NCI-H774 (cell line): Measurements from ENCODE around the gene CALHM1.
A peak's percentile ranks its signal among the peaks of the same experiment; 100 is the strongest.
"Not testable (repeated sequence)": the region's sequence is repeated elsewhere in the genome, so short reads cannot be mapped to it uniquely, and the experiment has no call there.

Source experiments
- DNase-seq: peaks from one replicate; lab custom pipeline; 2025; lab: John Stamatoyannopoulos, UW

The CALHM1 gene

DNA sequence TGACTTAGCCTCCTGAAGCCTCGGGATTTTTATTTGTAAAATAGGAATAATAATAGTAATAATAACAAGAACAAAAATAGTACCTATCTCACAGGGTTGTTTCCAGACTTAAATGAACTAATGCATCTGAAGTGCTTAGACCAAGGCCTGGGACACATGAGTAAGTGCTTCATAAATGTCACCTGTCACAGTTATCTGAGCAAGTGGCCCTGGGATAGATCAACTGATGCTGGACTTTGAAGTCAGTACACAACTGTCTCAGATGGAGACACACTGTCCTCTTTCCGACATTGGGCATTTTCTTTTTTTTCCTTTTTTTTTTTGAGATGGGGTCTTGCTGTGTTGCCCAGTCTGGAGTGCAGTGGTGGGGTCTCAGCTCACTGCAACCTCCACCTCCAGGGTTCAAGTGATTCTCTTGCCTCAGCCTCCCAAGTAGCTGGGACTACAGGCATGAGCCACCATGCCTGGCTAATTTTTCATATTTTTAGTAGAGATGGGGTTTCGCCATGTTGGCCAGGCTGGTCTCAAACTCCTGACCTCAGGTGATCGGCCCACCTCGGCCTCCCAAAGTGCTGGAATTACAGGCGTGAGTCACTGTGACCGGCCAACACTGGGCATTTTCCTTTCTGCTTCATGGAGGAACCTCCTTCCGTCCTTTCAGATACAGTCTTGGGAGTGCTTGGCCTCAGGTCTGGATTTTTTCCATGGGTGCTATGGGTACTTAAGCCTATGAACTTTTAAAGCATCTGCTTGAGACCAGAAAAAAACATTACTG lies 28.1 kb upstream of the CALHM1 start:
- not testable (repeated sequence) for DNase-seq

DNA sequence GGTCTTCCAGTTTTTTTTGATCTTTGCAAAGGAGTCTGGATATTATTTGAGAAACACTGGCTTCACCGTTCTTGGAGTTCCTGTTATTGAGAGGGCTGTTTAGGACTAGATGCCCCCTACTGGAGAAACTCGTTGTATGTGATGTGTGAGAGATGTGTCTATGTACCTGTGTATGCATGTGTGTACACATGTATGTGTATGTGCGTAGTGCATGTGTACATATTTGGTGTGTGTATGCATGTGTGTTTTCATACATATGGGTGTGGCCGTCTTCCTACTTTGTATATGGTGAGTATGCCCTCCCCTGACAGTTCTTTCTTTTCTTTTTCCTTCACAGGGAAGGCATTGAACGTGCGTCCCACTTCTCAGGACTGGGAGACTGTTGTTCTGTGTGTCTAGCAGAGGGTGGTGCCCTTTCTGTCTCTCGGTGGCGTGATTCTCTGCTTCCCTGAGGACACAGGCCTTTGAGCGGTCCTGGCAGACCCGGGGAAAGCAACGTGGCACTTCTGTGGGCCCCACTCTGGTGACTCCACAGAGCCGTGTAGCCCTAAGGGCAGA lies 23.4 kb upstream of the CALHM1 start:
- DNase-seq, result peak; percentile 26

DNA sequence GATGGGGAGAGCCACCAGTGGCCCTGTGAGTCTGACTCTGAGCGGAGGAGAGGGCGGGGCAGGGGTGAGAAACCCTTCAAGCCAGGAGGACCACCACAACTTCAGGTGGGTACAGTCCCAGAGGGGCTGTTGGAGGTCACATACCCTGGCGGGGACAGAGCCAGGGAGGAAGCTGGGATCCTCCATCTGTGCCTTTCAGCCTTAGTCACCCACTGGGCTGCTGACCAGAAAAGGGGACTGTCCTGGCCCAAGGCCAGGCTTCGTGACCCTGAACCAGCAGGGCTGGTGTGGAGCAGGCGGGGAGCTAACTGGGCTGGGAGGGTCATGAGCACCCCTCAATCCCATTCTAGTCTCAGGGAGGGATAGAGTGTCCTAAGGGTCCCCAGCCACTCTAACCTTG lies 21.8 kb upstream of the CALHM1 start:
- DNase-seq, result no peak

GRCh38 chr10:103479135-103479534 lies 20.4 kb upstream of the CALHM1 start, which contains the start of gene CALHM3:
Gene CALHM3 (minus strand): TSS chr10:103479240. CDS start chr10:103479032, 208 bp downstream.
- no peak for DNase-seq

GRCh38 chr10:103478671-103479070 lies 20.0 kb upstream of the CALHM1 start:
- no peak for DNase-seq

GRCh38 chr10:103476046-103476768 lies 17.5 kb upstream of the CALHM1 start:
- no peak for DNase-seq

- DNase-seq, result no peak
Observed at GRCh38 chr10:103475437-103475836, 16.7 kb upstream of the CALHM1 start.

DNA sequence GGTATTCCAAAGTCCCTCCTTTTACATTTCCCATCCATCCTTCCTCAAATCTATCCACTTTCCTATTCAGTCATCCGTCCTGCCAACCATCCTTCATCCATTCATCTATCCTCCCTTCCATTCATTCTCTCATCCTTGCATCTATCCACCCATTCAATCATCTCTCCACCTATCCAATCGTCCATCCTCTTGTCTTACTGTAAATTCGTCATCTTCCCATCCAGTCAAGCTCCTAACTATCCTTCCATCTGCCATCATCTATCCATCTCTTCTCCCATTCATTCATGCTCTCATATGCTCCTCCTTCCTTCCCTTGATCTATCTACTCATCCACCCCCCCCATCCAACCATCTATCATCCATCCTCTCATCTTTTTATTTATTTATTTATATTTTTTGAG lies 15.4 kb upstream of the CALHM1 start:
- DNase-seq, result no peak

DNA sequence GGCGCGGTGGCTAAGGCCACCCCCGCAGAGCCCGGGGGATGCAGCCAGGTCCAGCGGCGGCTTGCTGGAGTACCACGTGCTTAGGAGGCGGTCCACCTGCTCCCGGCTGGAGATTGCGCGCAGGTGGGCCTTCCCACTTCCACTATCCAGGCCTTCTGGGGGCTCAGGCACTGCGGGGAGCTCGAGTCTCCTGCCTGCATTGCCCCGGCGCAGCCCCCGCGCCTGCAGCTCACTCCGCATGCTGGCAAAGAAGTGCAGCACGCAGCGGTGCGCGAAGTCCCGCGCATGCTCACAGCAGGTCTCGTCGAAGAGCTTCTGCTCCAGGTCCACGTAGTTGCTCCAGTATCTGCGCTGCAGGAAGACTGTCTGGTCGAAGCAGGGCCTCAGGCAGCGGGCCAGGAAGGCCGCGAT lies 14.6 kb upstream of the CALHM1 start:
- no peak for DNase-seq

DNA sequence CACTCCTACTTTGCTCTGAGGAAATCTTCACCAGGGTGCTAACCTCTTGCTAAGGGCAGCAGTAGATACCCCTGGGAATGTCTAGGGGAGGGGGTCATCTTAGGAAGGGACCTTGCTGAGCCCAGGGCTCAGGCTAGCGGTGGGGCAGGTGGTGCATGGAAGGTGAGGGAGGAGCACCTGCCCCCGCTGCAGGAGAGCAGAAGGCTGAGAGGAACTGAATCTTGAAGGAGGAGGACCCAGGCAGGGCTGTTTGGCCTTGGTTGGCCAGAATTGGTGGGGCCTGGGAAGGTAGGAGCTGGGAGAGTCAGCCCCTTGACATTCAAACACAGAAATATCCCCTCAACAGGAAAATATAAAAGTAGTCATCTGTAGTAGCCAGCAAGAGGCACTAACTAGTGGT lies 13.3 kb upstream of the CALHM1 start:
- no peak for DNase-seq

DNA sequence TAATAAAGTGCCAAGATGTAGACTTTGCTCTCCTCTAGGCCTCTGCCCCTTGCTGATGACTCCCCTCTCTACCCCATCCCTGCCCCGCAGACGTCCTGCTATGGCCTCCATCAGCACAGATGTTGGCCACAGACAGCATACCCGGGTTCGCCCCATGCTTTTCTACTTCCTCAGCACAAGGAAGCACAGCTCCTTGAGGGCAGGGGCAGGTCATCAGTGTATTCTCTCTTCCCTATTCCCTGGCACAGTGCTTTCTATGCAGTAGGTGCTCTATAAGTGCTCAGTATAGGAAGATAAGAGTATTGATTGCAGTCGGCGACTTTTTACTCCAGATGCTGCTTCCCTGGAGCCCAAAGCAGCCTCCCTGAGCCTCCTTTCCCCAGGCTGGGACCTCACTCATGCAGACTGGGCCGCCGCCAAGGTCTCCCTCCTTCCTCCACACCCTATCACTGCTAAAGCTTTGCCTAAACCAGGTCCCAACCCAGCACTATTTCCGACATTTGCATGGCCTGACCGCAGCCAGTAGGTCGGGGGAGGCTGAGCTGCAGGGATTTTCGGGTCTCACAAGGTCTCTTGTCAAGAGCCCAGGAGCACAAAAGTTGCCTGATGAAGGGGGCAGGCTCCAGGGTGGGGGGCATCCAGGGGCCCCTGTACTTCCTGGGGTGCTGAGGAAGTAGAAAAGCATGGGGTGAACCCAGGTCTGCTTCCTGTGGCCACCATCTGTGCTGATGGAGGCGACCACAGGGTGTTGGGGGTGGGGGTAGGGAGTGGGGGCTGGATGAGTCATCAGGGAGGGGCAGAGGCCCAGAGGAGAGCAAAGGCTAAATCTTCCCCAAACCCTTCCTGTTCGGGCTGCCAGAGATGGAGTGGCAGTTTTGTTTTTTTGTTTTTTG lies 12.3 kb upstream of the CALHM1 start:
- no peak for DNase-seq

GRCh38 chr10:103469201-103469600 lies 10.5 kb upstream of the CALHM1 start:
- no peak for DNase-seq

GRCh38 chr10:103467406-103467805 lies 8.7 kb upstream of the CALHM1 start:
- DNase-seq, result no peak

DNA sequence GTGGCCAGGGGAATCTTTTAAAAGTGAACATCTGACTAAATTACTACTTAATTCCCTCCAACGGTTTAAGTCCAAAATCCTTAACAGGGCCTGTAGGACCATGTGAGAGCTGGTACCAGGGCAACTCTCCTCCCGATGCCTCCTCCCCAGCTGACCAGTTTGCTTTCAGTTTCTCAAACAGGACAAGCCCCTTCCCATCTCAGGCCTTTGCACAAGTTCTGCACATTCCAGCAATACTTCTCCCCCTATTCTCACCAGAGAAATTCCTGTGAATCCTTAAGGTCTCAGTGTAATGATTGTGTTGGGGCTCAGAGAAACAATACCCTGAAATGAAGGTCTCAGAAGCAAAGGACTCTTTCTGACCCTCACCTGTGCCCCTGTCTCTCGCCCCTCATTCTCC lies 8.0 kb upstream of the CALHM1 start:
- DNase-seq, result no peak

- no peak for DNase-seq
Observed at GRCh38 chr10:103465411-103466179, 6.9 kb upstream of the CALHM1 start.

GRCh38 chr10:103463499-103463898 lies 4.8 kb upstream of the CALHM1 start:
- DNase-seq, result no peak

- no peak for DNase-seq
Observed at GRCh38 chr10:103459615-103460014, 915 bp upstream of the CALHM1 start.

DNA sequence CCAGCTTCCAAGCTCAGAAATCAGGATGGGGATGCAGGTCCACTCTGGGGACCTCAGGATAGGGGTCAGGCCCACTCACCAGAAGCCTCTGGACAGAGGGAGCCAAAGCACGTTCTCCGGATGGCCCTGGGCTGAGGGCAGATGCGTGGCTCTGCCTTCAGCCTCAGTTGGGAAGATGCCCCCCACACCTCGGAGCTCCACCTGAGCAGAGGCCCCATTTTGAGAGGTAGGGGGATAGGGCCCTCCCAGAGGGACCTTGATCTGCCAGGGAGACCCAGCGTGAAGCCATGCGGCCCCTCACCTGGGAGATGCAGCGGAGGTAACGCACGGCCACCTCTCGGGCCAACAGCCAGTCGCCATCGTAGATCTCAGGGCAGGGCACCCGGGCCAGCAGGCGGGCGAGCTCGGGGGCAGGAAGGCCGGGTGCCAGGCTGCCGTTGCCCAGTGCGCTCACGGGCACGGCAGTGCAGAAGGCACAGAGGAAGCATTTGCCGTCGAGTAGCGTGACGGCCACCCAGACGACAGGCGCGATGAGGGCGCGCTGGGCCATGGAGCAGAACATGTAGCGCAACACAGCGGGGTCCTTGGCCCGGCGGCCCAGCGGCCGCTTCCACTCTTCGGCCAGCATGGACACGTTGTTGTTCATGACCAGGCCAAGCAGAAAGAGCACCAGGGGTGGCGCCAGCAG lies 660 bp downstream of the CALHM1 start:
- DNase-seq, result no peak

DNA sequence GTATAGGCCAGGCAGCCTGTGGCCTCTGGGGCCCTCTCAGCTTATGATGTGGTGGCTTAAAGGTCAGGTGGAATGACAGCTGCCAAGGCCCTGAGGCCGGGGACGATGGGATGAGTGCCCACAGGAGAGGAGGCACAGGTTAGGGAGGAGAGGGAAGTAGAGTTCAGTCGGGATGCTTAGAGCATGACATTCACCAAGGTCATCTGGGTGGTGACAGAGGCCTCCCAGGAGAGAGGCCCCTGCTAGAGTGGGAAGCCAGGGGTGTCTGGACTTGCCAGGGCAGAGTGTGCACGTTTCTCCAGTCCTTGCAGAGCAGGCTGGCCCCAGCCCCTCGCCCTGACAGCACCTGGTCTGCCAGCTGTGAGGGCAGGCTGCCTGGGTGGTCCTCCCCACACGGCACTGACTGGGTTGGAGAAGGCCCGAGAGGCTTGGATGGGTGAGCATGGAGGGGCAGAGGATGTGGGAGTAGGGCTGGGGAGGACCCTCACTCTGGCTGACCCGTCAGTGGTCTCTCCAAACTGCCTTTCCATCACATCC lies 1.5 kb downstream of the CALHM1 start:
- DNase-seq, result no peak

- DNase-seq, result no peak
Observed at GRCh38 chr10:103456074-103456660, 2.5 kb downstream of the CALHM1 start.
